HEK293 (cell line): ENCODE data around the gene BSX.

Experiments
- ZNF274 ChIP-seq, 2 experiments: fragments of 200-500 bp in 1 of 2; fragments of 450-650 bp in 1 of 2; sonication (Bioruptor generic) in 1 of 2; formaldehyde crosslinking in 1 of 2; IDR thresholded peaks; 2 replicates each; pipeline versions ENCODE4 v1.5.1 to v1.6.1; 2014 to 2016; ENCODE audit warnings: borderline replicate concordance in 1 of 2, inconsistent platforms in 1 of 2, low read length in 1 of 2, missing biosample characterization in 1 of 2, missing genetic modification characterization in 1 of 2
- TF ChIP-seq, protein P1 (sequence below): fragments of 450-650 bp; formaldehyde crosslinking; IDR thresholded peaks from 2 replicates; pipeline ENCODE4 v1.5.1; 2016; ENCODE audit warnings: missing biosample characterization, missing genetic modification characterization
- TF ChIP-seq, protein P2 (sequence below): fragments of 450-650 bp; formaldehyde crosslinking; IDR thresholded peaks from 2 replicates; pipeline ENCODE4 v1.5.1; 2016; ENCODE audit warnings: missing biosample characterization, missing genetic modification characterization

DNA sequence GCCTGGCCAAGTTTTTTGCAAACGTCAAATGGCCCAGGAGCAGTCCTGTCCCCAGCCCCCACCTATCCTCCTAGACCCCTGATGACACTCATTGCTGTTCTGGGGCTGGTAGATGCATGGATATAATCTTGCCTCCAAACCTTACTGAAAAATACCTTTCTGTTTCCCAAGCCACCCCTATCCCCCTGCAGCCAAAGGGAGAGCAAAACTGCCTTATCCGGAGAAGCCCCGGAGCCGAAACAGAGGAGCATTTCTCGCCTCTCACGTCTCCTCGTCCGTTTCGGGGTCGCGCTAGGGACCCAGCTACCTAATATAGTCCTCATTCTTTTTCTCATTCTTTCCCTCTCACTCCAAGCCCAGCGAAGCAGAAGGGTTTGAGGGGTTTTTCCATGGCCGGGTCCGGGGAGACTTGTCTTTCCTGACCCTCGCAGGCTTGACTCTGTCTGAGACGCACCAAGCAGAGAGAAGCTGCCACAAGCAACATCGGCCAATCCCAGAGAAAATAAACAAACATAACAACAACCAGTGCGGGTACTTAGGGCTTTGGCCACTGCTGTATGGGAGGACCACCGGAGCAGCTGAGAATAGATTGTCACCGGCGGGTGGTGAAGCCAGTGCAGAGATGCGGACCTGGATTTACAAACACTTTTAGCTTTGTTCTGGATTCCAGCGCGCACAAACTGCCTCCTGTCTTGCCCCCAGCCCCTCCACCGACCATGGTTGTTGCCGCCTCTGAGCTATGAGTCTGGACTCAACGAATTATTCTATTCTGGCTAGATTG, 1.6 kb downstream of the BSX start:
- TF ChIP-seq, protein P1, sequence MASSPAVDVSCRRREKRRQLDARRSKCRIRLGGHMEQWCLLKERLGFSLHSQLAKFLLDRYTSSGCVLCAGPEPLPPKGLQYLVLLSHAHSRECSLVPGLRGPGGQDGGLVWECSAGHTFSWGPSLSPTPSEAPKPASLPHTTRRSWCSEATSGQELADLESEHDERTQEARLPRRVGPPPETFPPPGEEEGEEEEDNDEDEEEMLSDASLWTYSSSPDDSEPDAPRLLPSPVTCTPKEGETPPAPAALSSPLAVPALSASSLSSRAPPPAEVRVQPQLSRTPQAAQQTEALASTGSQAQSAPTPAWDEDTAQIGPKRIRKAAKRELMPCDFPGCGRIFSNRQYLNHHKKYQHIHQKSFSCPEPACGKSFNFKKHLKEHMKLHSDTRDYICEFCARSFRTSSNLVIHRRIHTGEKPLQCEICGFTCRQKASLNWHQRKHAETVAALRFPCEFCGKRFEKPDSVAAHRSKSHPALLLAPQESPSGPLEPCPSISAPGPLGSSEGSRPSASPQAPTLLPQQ (tag by site-specific recombination) = no peak
- TF ChIP-seq ZNF274 (IDR thresholded peaks at IDR 0.05; ENCODE audit: low read length) = no peak
- TF ChIP-seq ZNF274 (tag by site-specific recombination; IDR thresholded peaks at IDR 0.05; ENCODE audit: borderline replicate concordance) = no peak
- TF ChIP-seq, protein P2, sequence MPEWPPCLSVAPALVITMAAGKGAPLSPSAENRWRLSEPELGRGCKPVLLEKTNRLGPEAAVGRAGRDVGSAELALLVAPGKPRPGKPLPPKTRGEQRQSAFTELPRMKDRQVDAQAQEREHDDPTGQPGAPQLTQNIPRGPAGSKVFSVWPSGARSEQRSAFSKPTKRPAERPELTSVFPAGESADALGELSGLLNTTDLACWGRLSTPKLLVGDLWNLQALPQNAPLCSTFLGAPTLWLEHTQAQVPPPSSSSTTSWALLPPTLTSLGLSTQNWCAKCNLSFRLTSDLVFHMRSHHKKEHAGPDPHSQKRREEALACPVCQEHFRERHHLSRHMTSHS (tag by site-specific recombination) = no peak
